Liver (tissue), 9 donors: ENCODE measurements around the gene ZBTB11. TPM values are rescaled to one million over a fixed set of nuclear protein-coding genes. Genes with fewer than 3 reads are reported as not detected.

Experiments
- DNase-seq: peaks from one replicate; pipeline ENCODE4 v3.0.0-alpha.2; 2017; ENCODE audit warnings: low spot score
- H3K27ac ChIP-seq, 2 donors: one replicate each; pipeline ENCODE4 v1.7.0; 2013; ENCODE audit warnings: inconsistent platforms in 2 of 2, low read length in 2 of 2, control low read depth in 1 of 2, low read depth in 1 of 2, mild to moderate bottlenecking in 1 of 2
- H3K27me3 ChIP-seq, 4 donors: one replicate each; pipeline versions ENCODE4 v1.6.1 to v1.7.0; 2013; ENCODE audit warnings: low read length in 3 of 4, inconsistent platforms in 1 of 4, mild to moderate bottlenecking in 1 of 4, moderate library complexity in 1 of 4; ENCODE audit not compliant: control insufficient read depth in 4 of 4, insufficient read depth in 4 of 4
- H3K36me3 ChIP-seq, 4 donors: one replicate each; pipeline versions ENCODE4 v1.6.1 to v1.7.0; 2013; ENCODE audit warnings: low read length in 3 of 4, mild to moderate bottlenecking in 3 of 4, low read depth in 1 of 4, moderate library complexity in 1 of 4; ENCODE audit not compliant: control insufficient read depth in 4 of 4, insufficient read depth in 3 of 4
- H3K4me1 ChIP-seq, 4 donors: one replicate each; pipeline versions ENCODE4 v1.6.1 to v1.7.0; 2013; ENCODE audit warnings: low read length in 3 of 4, mild to moderate bottlenecking in 3 of 4, moderate library complexity in 1 of 4; ENCODE audit not compliant: control insufficient read depth in 4 of 4, insufficient read depth in 4 of 4
- H3K4me3 ChIP-seq, 3 donors: one replicate each; pipeline versions ENCODE4 v1.6.1 to v1.7.0; 2013; ENCODE audit warnings: low read length in 3 of 3, control low read depth in 1 of 3, low read depth in 1 of 3, mild to moderate bottlenecking in 1 of 3
- H3K9ac ChIP-seq, 2 donors: one replicate each; pipeline ENCODE4 v1.7.0; 2013; ENCODE audit warnings: low read length in 2 of 2, mild to moderate bottlenecking in 2 of 2, moderate library complexity in 2 of 2, control low read depth in 1 of 2, low read depth in 1 of 2
- H3K9me3 ChIP-seq, 4 donors: one replicate each; pipeline versions ENCODE4 v1.6.1 to v1.7.0; 2013; ENCODE audit warnings: low read length in 3 of 4; ENCODE audit not compliant: control insufficient read depth in 4 of 4
- EGR1 ChIP-seq, 2 donors: IDR thresholded peaks; 2 replicates each; pipeline ENCODE4 v1.6.1; 2016 to 2018; ENCODE audit warnings: antibody characterized with exemption in 2 of 2, low read depth in 2 of 2
- FOXA1 ChIP-seq: IDR thresholded peaks from 2 replicates; pipeline ENCODE4 v1.6.1; 2016; ENCODE audit warnings: antibody characterized with exemption
- FOXA2 ChIP-seq: IDR thresholded peaks from 2 replicates; pipeline ENCODE4 v1.6.1; 2016; ENCODE audit warnings: antibody characterized with exemption
- GABPA ChIP-seq, 2 donors: IDR thresholded peaks in 1 of 2; conservative IDR thresholded peaks in 1 of 2; 2 replicates each; pipeline ENCODE4 v1.6.1; 2016; ENCODE audit warnings: antibody characterized with exemption in 2 of 2, mild to moderate bottlenecking in 1 of 2, moderate library complexity in 1 of 2
- HNF4A ChIP-seq, 2 donors: conservative IDR thresholded peaks; 2 replicates each; pipeline ENCODE4 v1.6.1; 2016; ENCODE audit warnings: antibody characterized with exemption in 2 of 2, mild to moderate bottlenecking in 2 of 2
- HNF4G ChIP-seq: IDR thresholded peaks from 2 replicates; pipeline ENCODE4 v1.6.1; 2016; ENCODE audit warnings: antibody characterized with exemption
- JUND ChIP-seq, 2 donors: IDR thresholded peaks; 2 replicates each; pipeline ENCODE4 v1.6.1; 2016; ENCODE audit warnings: antibody characterized with exemption in 2 of 2
- NR2F2 ChIP-seq: IDR thresholded peaks from 2 replicates; pipeline ENCODE4 v1.6.1; 2016; ENCODE audit warnings: antibody characterized with exemption
- RAD21 ChIP-seq, 2 donors: IDR thresholded peaks; 2 replicates each; pipeline ENCODE4 v1.6.1; 2016; ENCODE audit warnings: antibody characterized with exemption in 2 of 2, mild to moderate bottlenecking in 2 of 2
- RXRA ChIP-seq, 2 donors: IDR thresholded peaks; 2 replicates each; pipeline ENCODE4 v1.6.1; 2017 to 2018; ENCODE audit warnings: antibody characterized with exemption in 2 of 2, mild to moderate bottlenecking in 1 of 2
- SP1 ChIP-seq: IDR thresholded peaks from 2 replicates; pipeline ENCODE4 v1.6.1; 2018; ENCODE audit warnings: antibody characterized with exemption, mild to moderate bottlenecking
- TAF1 ChIP-seq: conservative IDR thresholded peaks from 2 replicates; pipeline ENCODE4 v1.6.1; 2016; ENCODE audit warnings: antibody characterized with exemption, mild to moderate bottlenecking
- YY1 ChIP-seq: IDR thresholded peaks from 2 replicates; pipeline ENCODE4 v1.6.1; 2016; ENCODE audit warnings: antibody characterized with exemption, mild to moderate bottlenecking
- ZBTB33 ChIP-seq: IDR thresholded peaks from 2 replicates; pipeline ENCODE4 v1.6.1; 2016; ENCODE audit warnings: antibody characterized with exemption
- WGBS: extraction: QIAGEN DNeasy Blood & Tissue Kit; methylation state at CpG from one replicate; pipeline ENCODE4 v1.1.7; 2013; 5-methylcytosine and 5-hydroxymethylcytosine counted together
- polyA plus RNA-seq, 2 donors: library from polyadenylated mRNA; stranded (reverse) in 1 of 2; unstranded in 1 of 2; fragments of 200-250 nt in 1 of 2; fragments of >200 nt in 1 of 2; fragmentation: Nextera tagmentation in 1 of 2; extraction: Ambion mirVana in 1 of 2; gene quantifications; one replicate each; pipeline versions ENCODE4 v1.2.1 to v1.2.3, GENCODE V29; 2013 to 2015
- total RNA-seq, 2 donors: library from RNA; depleted of rRNA; stranded (reverse); fragments of >200 nt; gene quantifications; one replicate each; pipeline ENCODE4 v1.2.3, GENCODE V29; 2014
- TF ChIP-seq, protein P1 (sequence below): fragments of 150-350 bp; IDR thresholded peaks from 2 replicates; pipeline ENCODE4 v1.5.1; 2017; ENCODE audit warnings: improper control_type of control experiment, low read depth, low read length; ENCODE audit not compliant: missing input control
- TF ChIP-seq, protein P2 (sequence below): IDR thresholded peaks from 2 replicates; pipeline ENCODE4 v1.6.1; 2016; ENCODE audit warnings: antibody characterized with exemption
- TF ChIP-seq, protein P3 (sequence below): IDR thresholded peaks from 2 replicates; pipeline ENCODE4 v1.6.1; 2016; ENCODE audit warnings: antibody characterized with exemption, mild to moderate bottlenecking
- donor health status: healthy.
- donor health status: healthy.
- donor health status: healthy.
- donor health status: healthy.
- donor health status: healthy.

Gene ZBTB11
- total and polyA plus RNA-seq, 4 donors: 3.8 to 18.7 (median 9.2) TPM

DNA sequence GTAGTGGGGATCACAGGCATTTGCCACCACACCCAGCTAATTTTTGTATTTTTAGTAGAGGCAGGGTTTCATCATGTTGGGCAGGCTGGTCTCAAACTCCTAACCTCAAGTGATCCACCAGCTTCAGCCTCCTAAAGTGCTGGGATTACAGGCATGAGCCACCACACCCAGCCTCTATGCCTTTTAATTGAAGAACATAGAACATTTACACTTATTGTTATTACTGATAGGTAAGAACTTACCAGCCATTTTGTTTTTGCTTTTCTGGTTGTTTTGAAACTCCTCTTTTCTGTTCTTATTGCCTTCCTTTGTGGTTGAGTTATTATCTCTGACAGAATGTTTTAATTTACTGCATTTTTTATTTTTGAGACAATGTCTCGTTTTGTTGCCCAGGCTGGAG lies 73.7 kb downstream of the ZBTB11 start:
- Histone ChIP-seq H3K4me1 (no peaks in the 10 kb centered on the region), H3K36me3 (no peaks in the 10 kb centered on the region), H3K27ac (no peak overlapping the region), H3K9me3 (no peaks in the 10 kb centered on the region), H3K9ac (no peak overlapping the region), H3K27me3 (no peaks in the 10 kb centered on the region), H3K4me3 (no peak overlapping the region)
- 95% methylated on average over 1 of the region's 1 CpG for WGBS
- no peak for DNase-seq
- TF ChIP-seq FOXA1: no peak
- no peak for TF ChIP-seq FOXA2
- TF ChIP-seq, protein P1, sequence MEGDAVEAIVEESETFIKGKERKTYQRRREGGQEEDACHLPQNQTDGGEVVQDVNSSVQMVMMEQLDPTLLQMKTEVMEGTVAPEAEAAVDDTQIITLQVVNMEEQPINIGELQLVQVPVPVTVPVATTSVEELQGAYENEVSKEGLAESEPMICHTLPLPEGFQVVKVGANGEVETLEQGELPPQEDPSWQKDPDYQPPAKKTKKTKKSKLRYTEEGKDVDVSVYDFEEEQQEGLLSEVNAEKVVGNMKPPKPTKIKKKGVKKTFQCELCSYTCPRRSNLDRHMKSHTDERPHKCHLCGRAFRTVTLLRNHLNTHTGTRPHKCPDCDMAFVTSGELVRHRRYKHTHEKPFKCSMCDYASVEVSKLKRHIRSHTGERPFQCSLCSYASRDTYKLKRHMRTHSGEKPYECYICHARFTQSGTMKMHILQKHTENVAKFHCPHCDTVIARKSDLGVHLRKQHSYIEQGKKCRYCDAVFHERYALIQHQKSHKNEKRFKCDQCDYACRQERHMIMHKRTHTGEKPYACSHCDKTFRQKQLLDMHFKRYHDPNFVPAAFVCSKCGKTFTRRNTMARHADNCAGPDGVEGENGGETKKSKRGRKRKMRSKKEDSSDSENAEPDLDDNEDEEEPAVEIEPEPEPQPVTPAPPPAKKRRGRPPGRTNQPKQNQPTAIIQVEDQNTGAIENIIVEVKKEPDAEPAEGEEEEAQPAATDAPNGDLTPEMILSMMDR: no peak
- no peak for TF ChIP-seq ZBTB33
- TF ChIP-seq SP1: no peak
- TF ChIP-seq NR2F2: no peak
- no peak for TF ChIP-seq JUND (IDR thresholded peaks at IDR 0.05)

DNA sequence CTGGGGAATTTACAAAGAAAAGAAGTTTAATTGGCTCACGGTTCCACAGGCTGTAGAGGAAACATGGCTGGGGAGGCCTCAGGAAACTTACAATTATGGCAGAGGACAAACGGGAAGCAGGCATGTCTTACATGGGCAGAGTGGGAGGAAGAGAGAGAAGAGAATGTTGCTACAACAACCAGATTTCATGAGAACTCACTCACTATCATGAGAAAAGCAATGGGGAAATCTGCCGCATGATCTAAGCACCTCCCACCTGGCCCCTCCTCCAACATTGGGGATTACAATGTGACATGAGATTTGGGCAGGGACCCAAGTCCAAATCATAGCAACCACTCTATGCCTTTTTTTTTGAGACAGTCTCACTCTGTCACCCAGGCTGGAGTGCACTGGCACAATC lies 74.2 kb downstream of the ZBTB11 start:
- TF ChIP-seq YY1 (no peak), NR2F2 (no peak), SP1 (no peak), FOXA2 (no peak), HNF4A (conservative IDR thresholded peaks at IDR 0.05) (no peak), EGR1 (IDR thresholded peaks at IDR 0.05; ENCODE audit: low read depth in 2 of 2) (no peak), RXRA (IDR thresholded peaks at IDR 0.05) (no peak), JUND (IDR thresholded peaks at IDR 0.05) (no peak), HNF4G (no peak), FOXA1 (no peak), TAF1 (no peak), GABPA (IDR thresholded peaks at IDR 0.05 in 1 of 2, conservative IDR thresholded peaks at IDR 0.05 in 1 of 2) (no peak), ZBTB33 (no peak), RAD21 (IDR thresholded peaks at IDR 0.05) (no peak)
- TF ChIP-seq, protein P2, sequence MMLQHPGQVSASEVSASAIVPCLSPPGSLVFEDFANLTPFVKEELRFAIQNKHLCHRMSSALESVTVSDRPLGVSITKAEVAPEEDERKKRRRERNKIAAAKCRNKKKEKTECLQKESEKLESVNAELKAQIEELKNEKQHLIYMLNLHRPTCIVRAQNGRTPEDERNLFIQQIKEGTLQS: no peak
- TF ChIP-seq, protein P3, sequence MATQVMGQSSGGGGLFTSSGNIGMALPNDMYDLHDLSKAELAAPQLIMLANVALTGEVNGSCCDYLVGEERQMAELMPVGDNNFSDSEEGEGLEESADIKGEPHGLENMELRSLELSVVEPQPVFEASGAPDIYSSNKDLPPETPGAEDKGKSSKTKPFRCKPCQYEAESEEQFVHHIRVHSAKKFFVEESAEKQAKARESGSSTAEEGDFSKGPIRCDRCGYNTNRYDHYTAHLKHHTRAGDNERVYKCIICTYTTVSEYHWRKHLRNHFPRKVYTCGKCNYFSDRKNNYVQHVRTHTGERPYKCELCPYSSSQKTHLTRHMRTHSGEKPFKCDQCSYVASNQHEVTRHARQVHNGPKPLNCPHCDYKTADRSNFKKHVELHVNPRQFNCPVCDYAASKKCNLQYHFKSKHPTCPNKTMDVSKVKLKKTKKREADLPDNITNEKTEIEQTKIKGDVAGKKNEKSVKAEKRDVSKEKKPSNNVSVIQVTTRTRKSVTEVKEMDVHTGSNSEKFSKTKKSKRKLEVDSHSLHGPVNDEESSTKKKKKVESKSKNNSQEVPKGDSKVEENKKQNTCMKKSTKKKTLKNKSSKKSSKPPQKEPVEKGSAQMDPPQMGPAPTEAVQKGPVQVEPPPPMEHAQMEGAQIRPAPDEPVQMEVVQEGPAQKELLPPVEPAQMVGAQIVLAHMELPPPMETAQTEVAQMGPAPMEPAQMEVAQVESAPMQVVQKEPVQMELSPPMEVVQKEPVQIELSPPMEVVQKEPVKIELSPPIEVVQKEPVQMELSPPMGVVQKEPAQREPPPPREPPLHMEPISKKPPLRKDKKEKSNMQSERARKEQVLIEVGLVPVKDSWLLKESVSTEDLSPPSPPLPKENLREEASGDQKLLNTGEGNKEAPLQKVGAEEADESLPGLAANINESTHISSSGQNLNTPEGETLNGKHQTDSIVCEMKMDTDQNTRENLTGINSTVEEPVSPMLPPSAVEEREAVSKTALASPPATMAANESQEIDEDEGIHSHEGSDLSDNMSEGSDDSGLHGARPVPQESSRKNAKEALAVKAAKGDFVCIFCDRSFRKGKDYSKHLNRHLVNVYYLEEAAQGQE: no peak
- TF ChIP-seq, protein P1: no peak
- DNase-seq: no peak
- Histone ChIP-seq H3K9me3 (no peaks in the 10 kb centered on the region), H3K27ac (no peak overlapping the region), H3K27me3 (no peaks in the 10 kb centered on the region), H3K9ac (no peak overlapping the region), H3K36me3 (no peaks in the 10 kb centered on the region), H3K4me1 (no peaks in the 10 kb centered on the region), H3K4me3 (no peak overlapping the region)
- 96% methylated on average over 3 of the region's 3 CpGs for WGBS
